Aorta (tissue), 5 donors: ENCODE data around the gene OR10H5. TPM values are rescaled to one million over a fixed set of nuclear protein-coding genes. Genes with fewer than 3 reads are reported as not detected.
"Not testable (repeated sequence)": the region's sequence is repeated elsewhere in the genome, so short reads cannot be mapped to it uniquely, and the experiment has no call there.

Source experiments
- ATAC-seq: fragments of 200-7000 bp; cut with Tn5 transposase; one replicate; pipeline ENCODE4 v1.9.1; 2022; ENCODE audit warnings: moderate library complexity; ENCODE audit not compliant: low FRiP score
- DNase-seq, 2 donors: peaks; one replicate each; pipeline ENCODE4 v3.0.0-alpha.2; 2020
- H3K27ac ChIP-seq, 2 donors: one replicate each; pipeline ENCODE4 v1.5.1; 2013; ENCODE audit warnings: low read length in 2 of 2, mild to moderate bottlenecking in 2 of 2, moderate library complexity in 2 of 2, control low read depth in 1 of 2, inconsistent platforms in 1 of 2, low read depth in 1 of 2
- H3K27me3 ChIP-seq, 2 donors: one replicate each; pipeline ENCODE4 v1.6.1; 2013; ENCODE audit warnings: control low read depth in 1 of 2, low read length in 1 of 2, mild to moderate bottlenecking in 1 of 2, moderate library complexity in 1 of 2; ENCODE audit not compliant: insufficient read depth in 2 of 2, control insufficient read depth in 1 of 2
- H3K36me3 ChIP-seq, 2 donors: one replicate each; pipeline ENCODE4 v1.6.1; 2013; ENCODE audit warnings: control low read depth in 1 of 2, low read length in 1 of 2, mild to moderate bottlenecking in 1 of 2; ENCODE audit not compliant: insufficient read depth in 2 of 2, control insufficient read depth in 1 of 2
- H3K4me1 ChIP-seq, 2 donors: one replicate each; pipeline ENCODE4 v1.6.1; 2013; ENCODE audit warnings: low read length in 2 of 2, control low read depth in 1 of 2, mild to moderate bottlenecking in 1 of 2, moderate library complexity in 1 of 2; ENCODE audit not compliant: insufficient read depth in 2 of 2, control insufficient read depth in 1 of 2
- H3K4me3 ChIP-seq, 2 donors: one replicate each; pipeline ENCODE4 v1.5.1; 2013; ENCODE audit warnings: low read length in 2 of 2, control low read depth in 1 of 2, mild to moderate bottlenecking in 1 of 2
- H3K9me3 ChIP-seq: one replicate; pipeline ENCODE4 v1.6.1; 2013; ENCODE audit warnings: mild to moderate bottlenecking, low read length; ENCODE audit not compliant: control insufficient read depth
- WGBS, 2 donors: extraction: QIAGEN DNeasy Blood & Tissue Kit; methylation state at CpG; one replicate each; pipeline ENCODE4 v1.1.7; 2013; 5-methylcytosine and 5-hydroxymethylcytosine counted together
- intact Hi-C, 2 donors: fragments of 100-400 bp; cut with DNase I; formaldehyde crosslinking; loops; one replicate each; pipeline versions ENCODE4 v1.14.2 to v1.15.0; 2022
- polyA plus RNA-seq, 2 donors: library from polyadenylated mRNA; stranded (reverse); fragments of 200-250 nt; gene quantifications; one replicate each; pipeline ENCODE4 v1.2.3, GENCODE V29; 2013
- total RNA-seq, 2 donors: library from RNA; stranded (reverse); fragmentation: NEBNext Ultra II Directional; extraction: Animal tissue kit (Norgen Biotek cat#: 25700); gene quantifications; one replicate each; pipeline ENCODE4 v1.2.1, GENCODE V29; 2021
- donor health status: healthy with polysubstance abuse.
- donor health status: Bipolar disorder and iron deficiency.
- donor health status: DM: no; HTN: no; CAD: no.
- donor health status: DM: no; HTN: no; CAD: no.
- donor health status: DM: yes; HTN: yes; CAD: no.

OR10H5 gene
- total and polyA plus RNA-seq, 4 donors = not detected

- ATAC-seq (peak; percentile 99), DNase-seq (peak; percentile 97 to 98)
- peak overlapping the region; percentile 57 to 84 for H3K27ac ChIP-seq
- no peaks in the 10 kb centered on the region for H3K4me1 ChIP-seq
- peak overlapping the region; percentile 39 to 42 for H3K4me3 ChIP-seq
- no peaks in the 10 kb centered on the region for H3K36me3 ChIP-seq
- no peaks in the 10 kb centered on the region for H3K27me3 ChIP-seq
- WGBS, 2 donors = 0% methylated on average over 60 to 65 of the region's 65 CpGs
- intact Hi-C loops = loop anchor here in 1 of 2 donors (2.0 kb wide), 1 partner anchor 348 kb away; the partner anchor contains the start of gene FAM32A
- no peaks in the 10 kb centered on the region for H3K9me3 ChIP-seq
Measured at GRCh38 chr19:15836330-15837220, 49.1 kb downstream of the OR10H5 start.

GRCh38 chr19:15837221-15837731, 49.8 kb downstream of the OR10H5 start:
- ATAC-seq (no peak), DNase-seq (no peak)
- intact Hi-C loops = loop anchor here in 1 of 2 donors (2.0 kb wide), 1 partner anchor 348 kb away; the partner anchor contains the start of gene FAM32A

GRCh38 chr19:15838351-15838750, 50.9 kb downstream of the OR10H5 start:
- Histone ChIP-seq H3K4me3 (no peak overlapping the region), H3K36me3 (no peaks in the 10 kb centered on the region), H3K9me3 (no peaks in the 10 kb centered on the region), H3K27me3 (no peaks in the 10 kb centered on the region), H3K27ac (no peak overlapping the region), H3K4me1 (no peaks in the 10 kb centered on the region)
- intact Hi-C loops = no loop called here
- DNase-seq = no peak
- 95 to 97% methylated on average over 3 of the region's 3 CpGs for WGBS, 2 donors
- no peak for ATAC-seq

More at GRCh38 chr19:15837221-15837731, 49.8 kb downstream of the OR10H5 start:
- Histone ChIP-seq H3K27me3 (no peaks in the 10 kb centered on the region), H3K27ac (peak overlapping the region in 1 of 2 donors; percentile 48), H3K36me3 (no peaks in the 10 kb centered on the region), H3K4me1 (no peaks in the 10 kb centered on the region), H3K9me3 (no peaks in the 10 kb centered on the region), H3K4me3 (peak overlapping the region; percentile 27 to 42)
- WGBS, 2 donors = 1% methylated on average over 9 of the region's 9 CpGs

- H3K4me3 ChIP-seq, ATAC-seq, H3K4me1 ChIP-seq, DNase-seq, H3K27ac ChIP-seq, H3K27me3 ChIP-seq, intact Hi-C loops, H3K36me3 ChIP-seq, H3K9me3 ChIP-seq: not testable (repeated sequence)
- 42 to 58% methylated on average over 4 of the region's 4 CpGs for WGBS, 2 donors
Measured at GRCh38 chr19:15839888-15840287, 52.4 kb downstream of the OR10H5 start.

GRCh38 chr19:15840833-15841232, 53.4 kb downstream of the OR10H5 start:
- ATAC-seq = no peak
- WGBS, 2 donors = 71 to 76% methylated on average over 2 of the region's 2 CpGs
- no peaks in the 10 kb centered on the region for H3K9me3 ChIP-seq
- H3K4me1 ChIP-seq = no peaks in the 10 kb centered on the region
- H3K4me3 ChIP-seq = no peak overlapping the region
- intact Hi-C loops = no loop called here
- H3K27me3 ChIP-seq = no peaks in the 10 kb centered on the region
- no peaks in the 10 kb centered on the region for H3K36me3 ChIP-seq
- no peak for DNase-seq
- H3K27ac ChIP-seq = no peak overlapping the region

- Histone ChIP-seq H3K9me3 (no peaks in the 10 kb centered on the region), H3K4me3 (no peak overlapping the region), H3K27ac (no peak overlapping the region), H3K4me1 (no peaks in the 10 kb centered on the region), H3K27me3 (no peaks in the 10 kb centered on the region), H3K36me3 (no peaks in the 10 kb centered on the region)
- WGBS, 2 donors = 58 to 60% methylated on average over 11 of the region's 11 CpGs
- ATAC-seq = no peak
- intact Hi-C loops = no loop called here
- DNase-seq = no peak
Measured at GRCh38 chr19:15841875-15842569, 54.6 kb downstream of the OR10H5 start.

- Histone ChIP-seq H3K36me3 (no peaks in the 10 kb centered on the region), H3K27ac (no peak overlapping the region), H3K27me3 (peaks cover 0 to 2% of the 10 kb centered on the region in 2 donors), H3K4me1 (no peaks in the 10 kb centered on the region), H3K9me3 (no peaks in the 10 kb centered on the region), H3K4me3 (no peak overlapping the region)
- DNase-seq = no peak
- intact Hi-C loops = no loop called here
- WGBS, 2 donors = 56 to 64% methylated on average over 5 of the region's 5 CpGs
- ATAC-seq = no peak
Measured at GRCh38 chr19:15843203-15843893, 55.9 kb downstream of the OR10H5 start.

- H3K4me3 ChIP-seq, ATAC-seq, H3K27me3 ChIP-seq, H3K27ac ChIP-seq, H3K4me1 ChIP-seq, H3K36me3 ChIP-seq, intact Hi-C loops, H3K9me3 ChIP-seq: not testable (repeated sequence)
- WGBS, 2 donors = 56% methylated on average over 8 of the region's 8 CpGs
- DNase-seq = peak in 1 of 2 donors; percentile 54
Measured at GRCh38 chr19:15843894-15844222, 56.4 kb downstream of the OR10H5 start.
